ENCODE results near the gene CCDC85A.

- TF ChIP-seq CTCF (IDR thresholded peaks at IDR 0.05) (no peak), EP300 (IDR thresholded peaks at IDR 0.05; ENCODE audit: borderline replicate concordance in 1 of 2, low read depth in 1 of 2, low read length in 1 of 2) (no peak), POLR2AphosphoS5 (IDR thresholded peaks at IDR 0.05; ENCODE audit: low read depth, low read length) (no peak), TAF1 (IDR thresholded peaks at IDR 0.05; ENCODE audit: borderline replicate concordance, low read depth, low read length) (no peak), JUND (IDR thresholded peaks at IDR 0.05) (no peak), TEAD4 (IDR thresholded peaks at IDR 0.05; ENCODE audit: borderline replicate concordance, insufficient read depth) (no peak)
Observed at GRCh38 chr2:56338232-56338631, 154.4 kb downstream of the CCDC85A start.

Data from SK-N-SH (cell line).